Right lobe of liver (tissue), 6 donors: Measurements from ENCODE around the gene RRP8. TPM values are rescaled to one million over a fixed set of nuclear protein-coding genes. Genes with fewer than 3 reads are reported as not detected.

ENCODE experiments used
- ATAC-seq, 4 donors: fragments of 200-7000 bp; cut with Tn5 transposase; one replicate each; pipeline ENCODE4 v1.9.1; 2020; ENCODE audit warnings: mild to moderate bottlenecking in 4 of 4, moderate library complexity in 4 of 4
- DNase-seq, 3 donors: peaks; one replicate each; pipeline ENCODE4 v3.0.0-alpha.2; 2020
- H3K27ac ChIP-seq, 3 donors: fragments of 200-600 bp; one replicate each; pipeline ENCODE4 v1.8.0; 2022
- H3K27me3 ChIP-seq, 2 donors: fragments of 200-600 bp; one replicate each; pipeline ENCODE4 v1.8.0; 2022
- H3K36me3 ChIP-seq, 4 donors: fragments of 200-600 bp; sonication (generic) in 1 of 4; one replicate each; pipeline versions ENCODE4 v1.5.1 to v1.8.0; 2017 to 2022; ENCODE audit warnings: control low read depth in 1 of 4
- H3K4me1 ChIP-seq, 4 donors: fragments of 200-600 bp; sonication (generic) in 1 of 4; one replicate each; pipeline versions ENCODE4 v1.5.1 to v1.8.0; 2017 to 2022; ENCODE audit warnings: control low read depth in 1 of 4
- H3K4me3 ChIP-seq, 3 donors: fragments of 200-600 bp; one replicate each; pipeline ENCODE4 v1.8.0; 2022
- H3K9me3 ChIP-seq, 4 donors: fragments of 200-600 bp; sonication (generic) in 1 of 4; one replicate each; pipeline versions ENCODE4 v1.5.1 to v1.8.0; 2017 to 2022; ENCODE audit warnings: control low read depth in 1 of 4
- CTCF ChIP-seq, 4 donors: fragments of 200-600 bp in 3 of 4; fragments of 450-650 bp in 1 of 4; IDR thresholded peaks; one replicate each; pipeline versions ENCODE4 v1.5.1 to v1.8.0; 2016 to 2022; ENCODE audit warnings: antibody characterized with exemption in 4 of 4, mild to moderate bottlenecking in 2 of 4
- POLR2A ChIP-seq: fragments of 450-650 bp; IDR thresholded peaks from one replicate; pipeline ENCODE4 v1.6.1; 2017; ENCODE audit warnings: antibody characterized with exemption, mild to moderate bottlenecking
- WGBS: methylation state at CpG from one replicate; pipeline ENCODE4 v1.1.6; 2018; ENCODE audit warnings: low coverage, low lambda C conversion rate; ENCODE audit not compliant: insufficient coverage; ENCODE audit errors: missing lambda C conversion rate; 5-methylcytosine and 5-hydroxymethylcytosine counted together
- intact Hi-C, 2 donors: fragments of 100-400 bp; cut with DNase I; formaldehyde crosslinking; loops; one replicate each; pipeline versions ENCODE4 v1.11.2 to v1.14.1; 2022
- total RNA-seq, 6 experiments: library from RNA; depleted of rRNA in 2 of 6; stranded (reverse); fragments of >200 nt in 2 of 6; fragmentation: NEBNext Ultra II Directional in 3 of 6; extraction: Animal tissue kit (Norgen Biotek cat#: 25700) in 3 of 6; gene quantifications; one replicate each; pipeline versions ENCODE4 v1.1.0 to v1.2.4, GENCODE V29; 2016 to 2023
- donor health status: DM: no; HTN: yes; CAD: no.
- donor health status: DM: no; HTN: no; CAD: no.
- donor health status: DM: no; HTN: no; CAD: no.
- donor health status: DM: no; HTN: yes; CAD: no.
- donor health status: DM: no; HTN: yes; CAD: no.

The RRP8 gene
- total RNA-seq, 6 experiments from 2014 or later: 11.3 to 17.1 (median 14.2) TPM

- Histone ChIP-seq H3K27ac (peak overlapping the region in 1 of 3 donors; percentile 26), H3K4me3 (no peak overlapping the region), H3K36me3 (no peaks in the 10 kb centered on the region), H3K27me3 (no peaks in the 10 kb centered on the region), H3K4me1 (peaks cover 0 to 36% (median 17%) of the 10 kb centered on the region in 4 donors), H3K9me3 (no peaks in the 10 kb centered on the region)
- DNase-seq (no peak), ATAC-seq (peak in 1 of 4 donors; percentile 15)
- whole genome bisulfite sequencing: 23% methylated on average over 1 of the region's 1 CpG
- intact Hi-C loops: no loop called here
- TF ChIP-seq CTCF (IDR thresholded peaks at IDR 0.05) (no peak), POLR2A (no peak)
These were observed 31.1 kb upstream of the RRP8 start for GRCh38 chr11:6634534-6634933.

GRCh38 chr11:6633422-6634408, 30.3 kb upstream of the RRP8 start:
- H3K36me3 ChIP-seq: no peaks in the 10 kb centered on the region
- no peak overlapping the region for H3K27ac ChIP-seq
- TF ChIP-seq POLR2A: no peak
- no peak for TF ChIP-seq CTCF (IDR thresholded peaks at IDR 0.05)
- H3K9me3 ChIP-seq: no peaks in the 10 kb centered on the region
- H3K4me1 ChIP-seq: peaks cover 0 to 33% (median 17%) of the 10 kb centered on the region in 4 donors
- DNase-seq (no peak), ATAC-seq (no peak)
- no peaks in the 10 kb centered on the region for H3K27me3 ChIP-seq
- intact Hi-C loops: no loop called here
- 90% methylated on average over 4 of the region's 16 CpGs for WGBS
- no peak overlapping the region for H3K4me3 ChIP-seq

- H3K27ac ChIP-seq: no peak overlapping the region
- H3K4me3 ChIP-seq: no peak overlapping the region
- no peaks in the 10 kb centered on the region for H3K27me3 ChIP-seq
- WGBS: 81% methylated on average over 7 of the region's 29 CpGs
- H3K4me1 ChIP-seq: peaks cover 0 to 20% (median 8%) of the 10 kb centered on the region in 4 donors
- H3K36me3 ChIP-seq: no peaks in the 10 kb centered on the region
- TF ChIP-seq CTCF (IDR thresholded peaks at IDR 0.05) (no peak), POLR2A (no peak)
- no peak for DNase-seq
- ATAC-seq: no peak
- intact Hi-C loops: no loop called here
- no peaks in the 10 kb centered on the region for H3K9me3 ChIP-seq
These were observed 29.0 kb upstream of the RRP8 start for GRCh38 chr11:6632116-6633073.

- DNase-seq (no peak), ATAC-seq (no peak)
- Histone ChIP-seq H3K9me3 (no peaks in the 10 kb centered on the region), H3K27me3 (no peaks in the 10 kb centered on the region), H3K4me3 (no peak overlapping the region), H3K4me1 (peaks cover 0 to 17% (median 6%) of the 10 kb centered on the region in 4 donors), H3K36me3 (no peaks in the 10 kb centered on the region), H3K27ac (no peak overlapping the region)
- no peak for TF ChIP-seq POLR2A
- no peak for TF ChIP-seq CTCF (IDR thresholded peaks at IDR 0.05)
- 80% methylated on average over 5 of the region's 11 CpGs for WGBS
- intact Hi-C loops: no loop called here
These were observed 28.0 kb upstream of the RRP8 start for GRCh38 chr11:6631361-6631890.
